Ishikawa (cell line): ENCODE data around the gene RET.

Experiments
- CEBPB ChIP-seq: IDR thresholded peaks from 2 replicates; pipeline ENCODE4 v1.6.1; 2012
- CREB1 ChIP-seq: IDR thresholded peaks from 2 replicates; pipeline ENCODE4 v1.6.1; 2012; ENCODE audit warnings: low read depth
- EGR1 ChIP-seq: IDR thresholded peaks from 2 replicates; pipeline ENCODE4 v1.6.1; 2012
- EP300 ChIP-seq: IDR thresholded peaks from 2 replicates; pipeline ENCODE4 v1.6.1; 2012; ENCODE audit warnings: borderline replicate concordance
- FOXM1 ChIP-seq: IDR thresholded peaks from 2 replicates; pipeline ENCODE4 v1.6.1; 2012; ENCODE audit warnings: low read depth, borderline replicate concordance
- NFIC ChIP-seq: IDR thresholded peaks from 2 replicates; pipeline ENCODE4 v1.6.1; 2012
- RAD21 ChIP-seq: IDR thresholded peaks from 2 replicates; pipeline ENCODE4 v1.6.1; 2012; ENCODE audit warnings: low read depth
- TAF1 ChIP-seq: IDR thresholded peaks from 2 replicates; pipeline ENCODE4 v1.6.1; 2012; ENCODE audit warnings: low read depth, mild to moderate bottlenecking
- TCF12 ChIP-seq: IDR thresholded peaks from 2 replicates; pipeline ENCODE4 v1.6.1; 2012; ENCODE audit warnings: low read depth
- TEAD4 ChIP-seq: IDR thresholded peaks from 2 replicates; pipeline ENCODE4 v1.6.1; 2012
- YY1 ChIP-seq: IDR thresholded peaks from 2 replicates; pipeline ENCODE4 v1.6.1; 2012; ENCODE audit warnings: low read depth
- ZBTB7A ChIP-seq: IDR thresholded peaks from 2 replicates; pipeline ENCODE4 v1.6.1; 2012; ENCODE audit warnings: low read depth
- TF ChIP-seq, protein P1 (sequence below): IDR thresholded peaks from 2 replicates; pipeline ENCODE4 v1.6.1; 2012; ENCODE audit warnings: low read depth, mild to moderate bottlenecking
- TF ChIP-seq, protein P2 (sequence below): IDR thresholded peaks from 2 replicates; pipeline ENCODE4 v1.6.1; 2012
- TF ChIP-seq, protein P3 (sequence below): IDR thresholded peaks from 2 replicates; pipeline ENCODE4 v1.6.1; 2012

Gene RET

DNA sequence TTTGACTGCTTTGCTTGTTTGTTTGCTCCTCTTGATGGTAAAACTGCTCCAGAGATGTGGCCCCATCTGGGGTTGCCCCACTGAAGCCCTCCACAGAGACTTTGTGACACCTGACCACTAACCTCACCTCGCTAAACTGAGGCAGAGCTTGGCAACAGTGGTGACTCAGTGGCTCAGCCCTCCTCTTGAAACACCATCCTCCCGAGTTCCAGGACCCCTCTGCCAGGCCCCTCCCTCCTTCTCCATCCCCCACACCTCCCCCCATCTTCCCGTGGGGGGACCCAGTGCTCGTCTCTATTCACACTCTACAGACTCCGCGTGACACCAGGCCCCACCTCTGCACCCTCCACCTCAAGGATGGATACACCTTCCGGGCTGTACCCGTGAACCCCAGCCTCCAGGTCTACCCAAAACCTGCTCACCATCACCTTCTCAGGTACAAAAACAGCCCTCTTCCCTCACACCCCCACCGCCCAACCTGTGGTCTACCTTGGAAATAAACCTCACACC, 19.0 kb upstream of the RET start:
- TF ChIP-seq EGR1 (no peak), EP300 (no peak), RAD21 (no peak), TCF12 (no peak), CEBPB (no peak), YY1 (no peak), TEAD4 (no peak)

DNA sequence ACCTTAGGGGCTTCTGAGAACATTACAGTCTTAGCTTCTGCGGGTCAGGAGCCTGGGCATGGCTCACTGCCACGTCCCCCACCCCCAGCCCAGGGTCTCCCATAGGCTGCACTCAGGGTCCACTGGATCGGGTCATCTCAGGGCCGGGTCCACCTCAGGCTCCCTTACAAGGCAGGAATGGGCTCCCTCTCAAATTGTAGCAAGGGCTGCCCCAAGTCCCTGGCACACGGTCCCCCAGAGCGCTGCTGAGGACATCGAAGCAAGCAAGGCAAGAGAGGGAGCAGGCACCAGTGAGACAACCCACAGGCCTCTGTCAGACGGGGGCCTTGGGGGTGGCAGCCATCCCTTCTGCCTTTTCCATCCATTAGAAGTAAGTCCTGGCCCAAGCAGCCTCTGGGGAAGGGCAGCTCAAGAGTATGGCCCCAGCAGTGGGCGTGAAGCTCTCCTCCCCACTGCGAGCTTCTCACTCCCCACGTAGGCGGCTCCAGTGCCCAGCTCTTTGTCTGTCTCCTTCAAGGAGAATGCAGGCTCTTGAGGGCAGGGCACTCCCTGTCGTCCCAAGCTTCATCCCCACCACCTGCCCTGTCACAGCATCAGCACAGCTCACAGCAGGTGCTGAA, 18.0 kb upstream of the RET start:
- TF ChIP-seq TEAD4 (no peak), NFIC (no peak), TCF12 (no peak), ZBTB7A (no peak), CREB1 (no peak), EGR1 (no peak), TAF1 (no peak), RAD21 (no peak), FOXM1 (no peak), CEBPB (no peak), EP300 (no peak), YY1 (no peak)
- TF ChIP-seq, protein P1, sequence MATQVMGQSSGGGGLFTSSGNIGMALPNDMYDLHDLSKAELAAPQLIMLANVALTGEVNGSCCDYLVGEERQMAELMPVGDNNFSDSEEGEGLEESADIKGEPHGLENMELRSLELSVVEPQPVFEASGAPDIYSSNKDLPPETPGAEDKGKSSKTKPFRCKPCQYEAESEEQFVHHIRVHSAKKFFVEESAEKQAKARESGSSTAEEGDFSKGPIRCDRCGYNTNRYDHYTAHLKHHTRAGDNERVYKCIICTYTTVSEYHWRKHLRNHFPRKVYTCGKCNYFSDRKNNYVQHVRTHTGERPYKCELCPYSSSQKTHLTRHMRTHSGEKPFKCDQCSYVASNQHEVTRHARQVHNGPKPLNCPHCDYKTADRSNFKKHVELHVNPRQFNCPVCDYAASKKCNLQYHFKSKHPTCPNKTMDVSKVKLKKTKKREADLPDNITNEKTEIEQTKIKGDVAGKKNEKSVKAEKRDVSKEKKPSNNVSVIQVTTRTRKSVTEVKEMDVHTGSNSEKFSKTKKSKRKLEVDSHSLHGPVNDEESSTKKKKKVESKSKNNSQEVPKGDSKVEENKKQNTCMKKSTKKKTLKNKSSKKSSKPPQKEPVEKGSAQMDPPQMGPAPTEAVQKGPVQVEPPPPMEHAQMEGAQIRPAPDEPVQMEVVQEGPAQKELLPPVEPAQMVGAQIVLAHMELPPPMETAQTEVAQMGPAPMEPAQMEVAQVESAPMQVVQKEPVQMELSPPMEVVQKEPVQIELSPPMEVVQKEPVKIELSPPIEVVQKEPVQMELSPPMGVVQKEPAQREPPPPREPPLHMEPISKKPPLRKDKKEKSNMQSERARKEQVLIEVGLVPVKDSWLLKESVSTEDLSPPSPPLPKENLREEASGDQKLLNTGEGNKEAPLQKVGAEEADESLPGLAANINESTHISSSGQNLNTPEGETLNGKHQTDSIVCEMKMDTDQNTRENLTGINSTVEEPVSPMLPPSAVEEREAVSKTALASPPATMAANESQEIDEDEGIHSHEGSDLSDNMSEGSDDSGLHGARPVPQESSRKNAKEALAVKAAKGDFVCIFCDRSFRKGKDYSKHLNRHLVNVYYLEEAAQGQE = no peak
- TF ChIP-seq, protein P2, sequence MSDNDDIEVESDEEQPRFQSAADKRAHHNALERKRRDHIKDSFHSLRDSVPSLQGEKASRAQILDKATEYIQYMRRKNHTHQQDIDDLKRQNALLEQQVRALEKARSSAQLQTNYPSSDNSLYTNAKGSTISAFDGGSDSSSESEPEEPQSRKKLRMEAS = no peak
- TF ChIP-seq, protein P3, sequence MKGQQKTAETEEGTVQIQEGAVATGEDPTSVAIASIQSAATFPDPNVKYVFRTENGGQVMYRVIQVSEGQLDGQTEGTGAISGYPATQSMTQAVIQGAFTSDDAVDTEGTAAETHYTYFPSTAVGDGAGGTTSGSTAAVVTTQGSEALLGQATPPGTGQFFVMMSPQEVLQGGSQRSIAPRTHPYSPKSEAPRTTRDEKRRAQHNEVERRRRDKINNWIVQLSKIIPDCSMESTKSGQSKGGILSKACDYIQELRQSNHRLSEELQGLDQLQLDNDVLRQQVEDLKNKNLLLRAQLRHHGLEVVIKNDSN = no peak

DNA sequence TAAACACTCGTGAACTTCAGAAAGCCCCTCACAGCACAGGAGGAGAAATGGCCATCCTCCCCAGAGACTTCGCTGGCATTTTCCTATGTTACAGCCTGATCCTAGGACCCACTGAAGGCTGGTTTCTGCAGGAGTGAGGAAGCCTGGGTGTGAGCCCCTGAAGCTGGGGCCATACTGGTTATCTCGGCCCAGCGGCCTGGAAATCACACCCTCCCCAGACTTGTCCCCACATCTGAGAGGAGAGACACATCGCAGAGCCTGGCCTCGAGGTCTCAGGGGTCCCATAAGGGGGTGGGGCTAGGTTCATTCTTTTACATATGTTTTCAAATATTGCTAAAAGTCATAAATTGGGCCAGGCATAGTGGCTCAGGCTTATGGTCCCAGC, 17.5 kb upstream of the RET start:
- TF ChIP-seq EP300 = no peak
- TF ChIP-seq NFIC = no peak
- no peak for TF ChIP-seq YY1
- no peak for TF ChIP-seq ZBTB7A
- no peak for TF ChIP-seq TAF1
- no peak for TF ChIP-seq TCF12
- no peak for TF ChIP-seq CREB1
- TF ChIP-seq, protein P3 = no peak
- TF ChIP-seq TEAD4 = no peak
- no peak for TF ChIP-seq RAD21
- no peak for TF ChIP-seq CEBPB

DNA sequence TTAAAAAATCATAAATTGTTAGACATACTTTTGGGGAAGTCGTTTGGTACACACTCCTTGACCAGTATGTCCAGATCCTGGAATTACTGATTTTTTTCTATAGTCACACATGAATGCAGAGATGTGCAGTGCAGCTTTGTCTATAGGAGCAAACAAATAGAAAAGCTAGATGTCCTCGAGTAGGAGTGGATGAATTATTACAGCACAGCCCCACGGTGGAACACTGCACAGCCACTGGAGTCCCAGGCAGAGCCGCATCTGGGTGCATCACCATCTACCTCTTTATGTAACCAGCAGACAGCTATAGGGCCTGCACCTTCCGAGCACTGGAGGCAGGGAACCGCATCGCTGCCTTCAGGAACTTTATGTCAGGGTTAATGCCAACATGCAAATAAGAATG, 17.0 kb upstream of the RET start:
- TF ChIP-seq, protein P3 = no peak
- TF ChIP-seq ZBTB7A (no peak), TCF12 (no peak), EGR1 (no peak), CREB1 (no peak), RAD21 (no peak), CEBPB (no peak), TEAD4 (no peak)
- TF ChIP-seq, protein P2 = no peak
- TF ChIP-seq, protein P1 = no peak

DNA sequence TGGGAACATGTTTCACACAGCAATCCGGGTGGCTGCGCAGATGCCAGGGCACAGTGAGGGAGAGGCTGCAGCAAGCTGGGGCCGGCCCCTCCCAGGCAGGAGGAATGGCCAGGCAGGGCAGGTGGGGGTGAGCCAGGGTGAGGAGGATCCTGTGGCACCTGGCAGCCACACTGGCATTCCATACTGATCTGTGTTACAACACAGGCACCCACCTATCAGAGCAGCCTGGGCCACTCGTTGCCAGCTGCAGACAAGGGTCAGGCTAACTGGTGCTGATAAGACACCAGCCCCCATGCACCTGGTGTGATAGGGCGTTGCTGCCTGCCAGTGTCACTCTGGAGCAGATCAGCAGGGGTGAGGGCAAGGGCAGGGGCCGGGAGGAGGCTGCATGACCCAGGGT, 16.6 kb upstream of the RET start:
- TF ChIP-seq, protein P3 = no peak
- TF ChIP-seq RAD21 (no peak), FOXM1 (no peak), CEBPB (no peak), EP300 (no peak), CREB1 (no peak), EGR1 (no peak), TCF12 (no peak), NFIC (no peak), TEAD4 (no peak), YY1 (no peak), ZBTB7A (no peak), TAF1 (no peak)
- TF ChIP-seq, protein P1 = no peak
- TF ChIP-seq, protein P2 = no peak
